Activated naive CD4-positive, alpha-beta T cell treated with anti-CD3 and anti-CD28 coated beads, Interleukin-2, amount 50 U/mL, for 24 hours (primary cell): ENCODE measurements around the gene CDC5L.

ENCODE experiments used
- H3K27ac Mint-ChIP-seq: one replicate; pipeline ENCODE4 v1.8.0; 2021; ENCODE audit warnings: mild to moderate bottlenecking, mixed read lengths
- H3K27me3 Mint-ChIP-seq: one replicate; pipeline ENCODE4 v1.8.0; 2021; ENCODE audit warnings: mixed read lengths
- H3K36me3 Mint-ChIP-seq: one replicate; pipeline ENCODE4 v1.8.0; 2021; ENCODE audit warnings: mixed read lengths
- H3K4me1 Mint-ChIP-seq: one replicate; pipeline ENCODE4 v1.8.0; 2021; ENCODE audit warnings: mixed read lengths
- H3K4me3 Mint-ChIP-seq: one replicate; pipeline ENCODE4 v1.8.0; 2021; ENCODE audit warnings: mild to moderate bottlenecking, mixed read lengths
- H3K9me3 Mint-ChIP-seq: one replicate; pipeline ENCODE4 v1.8.0; 2021; ENCODE audit warnings: mixed read lengths

CDC5L gene

GRCh38 chr6:44481760-44482159 lies 94.3 kb downstream of the CDC5L start:
- Mint-ChIP-seq H3K27me3 (peaks cover 2% of the 10 kb centered on the region), H3K27ac (no peak overlapping the region), H3K4me3 (no peak overlapping the region), H3K4me1 (no peaks in the 10 kb centered on the region), H3K9me3 (no peaks in the 10 kb centered on the region), H3K36me3 (no peaks in the 10 kb centered on the region)

GRCh38 chr6:44485601-44486401 lies 98.3 kb downstream of the CDC5L start:
- Mint-ChIP-seq H3K27me3 (peaks cover 7% of the 10 kb centered on the region), H3K4me3 (no peak overlapping the region)

GRCh38 chr6:44487002-44487401 lies 99.5 kb downstream of the CDC5L start:
- peaks cover 7% of the 10 kb centered on the region for H3K27me3 Mint-ChIP-seq
- no peaks in the 10 kb centered on the region for H3K36me3 Mint-ChIP-seq

More at GRCh38 chr6:44485601-44486401, 98.3 kb downstream of the CDC5L start:
- Mint-ChIP-seq H3K36me3 (no peaks in the 10 kb centered on the region), H3K4me1 (no peaks in the 10 kb centered on the region), H3K27ac (no peak overlapping the region), H3K9me3 (no peaks in the 10 kb centered on the region)

DNA sequence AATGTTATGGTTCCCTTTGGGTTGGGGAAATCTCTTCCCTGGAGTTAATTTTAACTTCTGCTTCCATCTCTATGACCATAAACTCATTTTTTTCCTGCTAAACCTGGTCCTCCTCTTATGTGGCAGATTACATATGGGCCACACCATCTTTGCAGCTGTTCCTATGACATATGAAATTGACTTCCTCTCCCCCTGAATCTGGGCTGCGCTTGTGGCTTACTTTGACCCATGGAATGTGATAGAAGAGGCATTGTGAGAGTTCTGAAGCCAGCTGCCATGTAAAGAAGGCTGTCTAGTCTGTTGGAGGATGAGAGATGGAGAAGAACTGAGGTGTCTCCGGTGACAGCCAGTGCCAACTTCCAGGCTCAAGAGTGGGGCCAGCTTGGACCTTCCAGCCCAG lies 100.1 kb downstream of the CDC5L start:
- Mint-ChIP-seq H3K4me1 (no peaks in the 10 kb centered on the region), H3K9me3 (no peaks in the 10 kb centered on the region), H3K4me3 (no peak overlapping the region), H3K27ac (no peak overlapping the region), H3K36me3 (no peaks in the 10 kb centered on the region), H3K27me3 (peaks cover 7% of the 10 kb centered on the region)

More at GRCh38 chr6:44487002-44487401, 99.5 kb downstream of the CDC5L start:
- Mint-ChIP-seq H3K9me3 (no peaks in the 10 kb centered on the region), H3K4me1 (no peaks in the 10 kb centered on the region), H3K27ac (no peak overlapping the region), H3K4me3 (no peak overlapping the region)

GRCh38 chr6:44489910-44490604 lies 102.6 kb downstream of the CDC5L start:
- Mint-ChIP-seq H3K9me3 (no peaks in the 10 kb centered on the region), H3K4me1 (no peaks in the 10 kb centered on the region), H3K27me3 (peaks cover 10% of the 10 kb centered on the region), H3K27ac (no peak overlapping the region), H3K4me3 (no peak overlapping the region), H3K36me3 (no peaks in the 10 kb centered on the region)

- H3K9me3 Mint-ChIP-seq = no peaks in the 10 kb centered on the region
- peaks cover 9% of the 10 kb centered on the region for H3K27me3 Mint-ChIP-seq
- H3K36me3 Mint-ChIP-seq = no peaks in the 10 kb centered on the region
- H3K4me3 Mint-ChIP-seq = no peak overlapping the region
- no peaks in the 10 kb centered on the region for H3K4me1 Mint-ChIP-seq
- no peak overlapping the region for H3K27ac Mint-ChIP-seq
Observed at GRCh38 chr6:44493132-44493531, 105.6 kb downstream of the CDC5L start.

GRCh38 chr6:44493593-44493992 lies 106.1 kb downstream of the CDC5L start:
- Mint-ChIP-seq H3K27me3 (peaks cover 7% of the 10 kb centered on the region), H3K4me3 (no peak overlapping the region), H3K9me3 (no peaks in the 10 kb centered on the region), H3K36me3 (no peaks in the 10 kb centered on the region), H3K4me1 (no peaks in the 10 kb centered on the region), H3K27ac (no peak overlapping the region)

- no peaks in the 10 kb centered on the region for H3K4me1 Mint-ChIP-seq
- H3K36me3 Mint-ChIP-seq = no peaks in the 10 kb centered on the region
- H3K4me3 Mint-ChIP-seq = no peak overlapping the region
- peaks cover 5% of the 10 kb centered on the region for H3K27me3 Mint-ChIP-seq
- no peak overlapping the region for H3K27ac Mint-ChIP-seq
- H3K9me3 Mint-ChIP-seq = no peaks in the 10 kb centered on the region
Observed at GRCh38 chr6:44494011-44494501, 106.5 kb downstream of the CDC5L start.

DNA sequence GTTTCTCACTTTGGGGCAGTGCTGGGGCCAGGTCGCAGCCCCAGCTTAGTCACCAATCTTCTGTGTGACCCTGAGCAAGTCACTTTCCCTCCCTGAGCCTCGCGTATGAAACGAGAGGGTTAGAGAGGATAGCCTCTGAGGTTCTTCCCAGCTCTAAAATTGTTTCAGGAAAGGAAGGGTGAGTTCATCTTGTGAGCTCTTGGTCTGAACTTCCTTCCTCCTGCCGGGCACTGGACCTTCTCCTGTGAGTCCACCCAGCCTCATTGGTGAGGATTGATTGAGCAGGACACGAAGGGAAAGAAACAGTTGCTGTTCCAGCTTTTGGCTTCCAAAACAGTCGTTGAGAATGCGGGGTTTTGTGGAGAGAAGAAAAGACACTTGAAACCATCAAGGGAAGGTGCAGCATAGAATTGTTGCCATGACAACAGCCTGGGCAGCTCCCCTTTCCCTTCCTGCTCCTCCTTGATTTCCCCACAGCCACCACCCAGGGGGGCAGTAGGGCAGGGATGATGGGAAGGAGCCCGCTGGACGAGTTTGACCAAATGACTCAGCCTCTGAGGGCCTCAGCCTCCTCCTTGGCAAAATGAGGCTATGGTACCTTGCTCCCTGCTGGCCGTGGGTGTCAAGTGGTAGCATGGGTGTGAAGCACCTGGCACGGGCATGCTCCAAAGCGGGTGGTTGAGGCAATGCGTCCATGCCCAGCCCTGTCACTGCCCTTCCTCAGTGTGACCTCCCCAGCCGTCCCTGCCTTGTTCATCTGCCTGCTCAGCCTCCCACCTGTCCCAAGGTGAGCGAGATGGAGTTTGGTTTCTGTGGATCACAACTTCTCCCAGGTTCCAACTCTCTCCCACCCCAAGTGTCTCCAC lies 107.8 kb downstream of the CDC5L start:
- Mint-ChIP-seq H3K27ac (no peak overlapping the region), H3K4me1 (no peaks in the 10 kb centered on the region), H3K4me3 (no peak overlapping the region), H3K9me3 (no peaks in the 10 kb centered on the region), H3K36me3 (no peaks in the 10 kb centered on the region), H3K27me3 (peaks cover 5% of the 10 kb centered on the region)

DNA sequence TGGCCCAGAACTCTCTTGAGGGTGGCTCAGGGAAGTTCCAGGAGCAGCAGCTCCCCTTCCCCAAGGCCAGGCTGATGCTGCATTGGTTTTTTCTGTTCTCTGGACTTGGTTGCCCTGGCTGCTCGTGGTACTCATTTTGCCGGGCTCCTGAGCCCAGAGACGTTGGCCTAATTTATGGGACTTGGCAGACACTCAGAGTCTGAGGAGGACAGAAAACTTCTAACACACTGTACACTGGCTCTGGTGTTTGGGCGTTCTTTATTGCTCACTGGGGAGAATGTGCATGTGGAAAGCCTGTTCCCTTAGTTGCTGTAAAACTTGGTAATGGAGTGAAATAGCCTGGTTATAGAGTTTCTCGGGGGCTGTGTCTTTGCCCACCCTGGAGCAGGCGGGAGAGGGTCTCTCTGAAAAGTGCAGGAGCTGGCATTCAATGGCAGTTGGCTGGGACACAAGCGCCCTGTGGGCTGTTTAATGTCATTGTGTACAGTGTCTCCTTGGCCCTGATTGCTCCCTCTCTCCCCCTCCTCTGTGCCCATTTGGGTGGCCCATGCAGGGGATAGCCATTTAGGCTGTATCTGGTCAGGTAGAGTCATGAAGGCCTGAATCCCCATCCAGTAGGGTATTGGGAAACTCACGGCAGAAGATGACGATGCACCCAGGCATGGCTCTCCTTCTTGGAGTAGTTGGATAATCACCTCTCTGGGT lies 109.3 kb downstream of the CDC5L start:
- Mint-ChIP-seq H3K4me3 (no peak overlapping the region), H3K9me3 (no peaks in the 10 kb centered on the region), H3K4me1 (no peaks in the 10 kb centered on the region), H3K36me3 (no peaks in the 10 kb centered on the region), H3K27me3 (peaks cover 5% of the 10 kb centered on the region), H3K27ac (no peak overlapping the region)

DNA sequence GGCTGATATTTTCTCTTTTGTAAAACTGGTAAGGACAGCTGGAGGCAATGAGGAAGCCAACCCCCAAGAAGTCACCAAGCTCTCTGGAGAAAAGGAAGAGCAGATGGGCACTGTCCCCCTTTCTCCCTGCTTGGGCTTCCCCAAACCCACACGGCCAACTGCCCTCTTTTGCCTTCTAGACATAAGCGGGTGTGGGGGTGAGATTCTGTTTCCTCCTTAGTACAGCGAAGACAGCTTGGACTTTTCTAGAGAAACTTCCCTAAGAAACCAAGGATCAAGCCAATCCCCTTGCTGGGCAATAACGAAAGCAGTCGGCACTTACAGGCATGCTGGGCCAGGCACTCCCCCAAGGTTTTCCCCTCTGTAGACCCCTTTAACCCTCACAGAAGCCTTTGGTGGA lies 110.3 kb downstream of the CDC5L start:
- Mint-ChIP-seq H3K27ac (no peak overlapping the region), H3K4me3 (no peak overlapping the region), H3K4me1 (no peaks in the 10 kb centered on the region), H3K9me3 (no peaks in the 10 kb centered on the region), H3K27me3 (peaks cover 5% of the 10 kb centered on the region), H3K36me3 (no peaks in the 10 kb centered on the region)

DNA sequence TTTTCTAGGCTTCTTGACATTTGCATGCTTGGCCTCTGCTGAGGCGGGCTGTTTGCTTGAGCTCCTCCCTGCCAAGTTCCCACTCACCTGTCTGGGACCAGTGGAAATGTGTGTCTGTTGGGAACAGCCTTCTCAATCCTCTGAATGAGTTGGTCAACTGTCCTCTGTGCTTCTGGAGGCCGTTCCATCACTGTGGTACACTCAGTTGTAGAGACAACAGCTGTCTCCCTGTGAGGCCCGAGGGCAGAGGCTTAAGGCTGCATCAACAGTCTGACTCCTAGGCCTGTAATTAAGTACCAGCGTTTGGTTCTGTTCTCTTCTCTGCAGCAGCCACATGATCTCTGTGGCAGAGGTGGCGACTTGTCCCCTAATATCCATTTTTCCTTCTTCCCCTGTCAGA lies 110.9 kb downstream of the CDC5L start:
- H3K27ac Mint-ChIP-seq = no peak overlapping the region
- H3K36me3 Mint-ChIP-seq = no peaks in the 10 kb centered on the region
- H3K9me3 Mint-ChIP-seq = no peaks in the 10 kb centered on the region
- H3K4me1 Mint-ChIP-seq = no peaks in the 10 kb centered on the region
- peaks cover 6% of the 10 kb centered on the region for H3K27me3 Mint-ChIP-seq
- no peak overlapping the region for H3K4me3 Mint-ChIP-seq

GRCh38 chr6:44499609-44500008 lies 112.1 kb downstream of the CDC5L start:
- H3K27ac Mint-ChIP-seq = no peak overlapping the region
- H3K4me1 Mint-ChIP-seq = no peaks in the 10 kb centered on the region
- peaks cover 6% of the 10 kb centered on the region for H3K27me3 Mint-ChIP-seq
- H3K9me3 Mint-ChIP-seq = no peaks in the 10 kb centered on the region
- no peak overlapping the region for H3K4me3 Mint-ChIP-seq
- no peaks in the 10 kb centered on the region for H3K36me3 Mint-ChIP-seq
